Measurements from ENCODE around the gene SLC22A2. TPM values are rescaled to one million over a fixed set of nuclear protein-coding genes. Genes with fewer than 3 reads are reported as not detected.

Gene SLC22A2
- total and polyA plus RNA-seq, 2 donors (not counting 1 experiment from before 2014, with no cell fraction given): not detected

DNA sequence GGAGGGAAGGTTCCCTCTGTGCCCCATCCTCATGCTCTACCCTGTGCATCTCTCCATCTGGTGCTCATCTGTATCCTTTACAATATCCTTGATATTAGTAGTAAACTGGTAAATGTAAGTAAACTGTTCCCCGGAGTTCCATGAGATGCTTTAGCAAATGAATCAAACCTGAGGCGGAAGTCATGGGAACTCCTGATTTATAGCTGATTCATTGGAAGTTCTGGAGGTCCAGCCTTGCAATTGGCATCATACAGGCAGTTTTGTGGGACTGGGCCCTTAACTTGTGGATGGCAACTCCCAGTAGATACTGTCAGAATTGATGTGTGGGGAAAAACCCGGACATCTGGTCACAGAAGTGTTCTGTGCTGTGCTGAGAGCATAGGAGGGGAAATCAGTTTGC lies 11.2 kb upstream of the SLC22A2 start:
- H3K9me3 ChIP-seq (ENCODE audit: control insufficient read depth, insufficient read depth, low read depth, low read length): no peaks in the 10 kb centered on the region
- H4K20me1 ChIP-seq (ENCODE audit: control insufficient read depth, extremely low read depth, insufficient read depth, low read length): no peaks in the 10 kb centered on the region
- no peak overlapping the region for H3K27ac ChIP-seq (ENCODE audit: insufficient read depth, low read length)
- H3K4me2 ChIP-seq (ENCODE audit: extremely low read depth, insufficient read depth, low read length): no peak overlapping the region
- no peak for DNase-seq (ENCODE audit: low read depth in 2 of 2)
- TF ChIP-seq, protein P1, sequence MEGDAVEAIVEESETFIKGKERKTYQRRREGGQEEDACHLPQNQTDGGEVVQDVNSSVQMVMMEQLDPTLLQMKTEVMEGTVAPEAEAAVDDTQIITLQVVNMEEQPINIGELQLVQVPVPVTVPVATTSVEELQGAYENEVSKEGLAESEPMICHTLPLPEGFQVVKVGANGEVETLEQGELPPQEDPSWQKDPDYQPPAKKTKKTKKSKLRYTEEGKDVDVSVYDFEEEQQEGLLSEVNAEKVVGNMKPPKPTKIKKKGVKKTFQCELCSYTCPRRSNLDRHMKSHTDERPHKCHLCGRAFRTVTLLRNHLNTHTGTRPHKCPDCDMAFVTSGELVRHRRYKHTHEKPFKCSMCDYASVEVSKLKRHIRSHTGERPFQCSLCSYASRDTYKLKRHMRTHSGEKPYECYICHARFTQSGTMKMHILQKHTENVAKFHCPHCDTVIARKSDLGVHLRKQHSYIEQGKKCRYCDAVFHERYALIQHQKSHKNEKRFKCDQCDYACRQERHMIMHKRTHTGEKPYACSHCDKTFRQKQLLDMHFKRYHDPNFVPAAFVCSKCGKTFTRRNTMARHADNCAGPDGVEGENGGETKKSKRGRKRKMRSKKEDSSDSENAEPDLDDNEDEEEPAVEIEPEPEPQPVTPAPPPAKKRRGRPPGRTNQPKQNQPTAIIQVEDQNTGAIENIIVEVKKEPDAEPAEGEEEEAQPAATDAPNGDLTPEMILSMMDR (conservative IDR thresholded peaks at IDR 0.05 in 1 of 2, IDR thresholded peaks at IDR 0.05 in 1 of 2; ENCODE audit: low read depth in 1 of 2, low read length in 2 of 2): no peak
- no peak for TF ChIP-seq EZH2 (IDR thresholded peaks at IDR 0.05; ENCODE audit: low read length, missing control alignments)
- H3K36me3 ChIP-seq (ENCODE audit: control insufficient read depth, insufficient read depth, low read length): no peaks in the 10 kb centered on the region
- no peaks in the 10 kb centered on the region for H3K27me3 ChIP-seq (ENCODE audit: control insufficient read depth, insufficient read depth, low read length)
- no peaks in the 10 kb centered on the region for H3K79me2 ChIP-seq (ENCODE audit: control insufficient read depth, insufficient read depth, low read length)
- no peak overlapping the region for H2AFZ ChIP-seq (ENCODE audit: low read length)
- no peaks in the 10 kb centered on the region for H3K4me1 ChIP-seq (ENCODE audit: control insufficient read depth, extremely low read depth, insufficient read depth, low read length)
- no peak overlapping the region for H3K9ac ChIP-seq (ENCODE audit: insufficient read depth, low read length)
- H3K4me3 ChIP-seq (replicated peaks in 1 of 4; ENCODE audit: control extremely low read depth in 1 of 4, insufficient read depth in 1 of 4, low read depth in 3 of 4, low read length in 4 of 4): no peak overlapping the region

DNA sequence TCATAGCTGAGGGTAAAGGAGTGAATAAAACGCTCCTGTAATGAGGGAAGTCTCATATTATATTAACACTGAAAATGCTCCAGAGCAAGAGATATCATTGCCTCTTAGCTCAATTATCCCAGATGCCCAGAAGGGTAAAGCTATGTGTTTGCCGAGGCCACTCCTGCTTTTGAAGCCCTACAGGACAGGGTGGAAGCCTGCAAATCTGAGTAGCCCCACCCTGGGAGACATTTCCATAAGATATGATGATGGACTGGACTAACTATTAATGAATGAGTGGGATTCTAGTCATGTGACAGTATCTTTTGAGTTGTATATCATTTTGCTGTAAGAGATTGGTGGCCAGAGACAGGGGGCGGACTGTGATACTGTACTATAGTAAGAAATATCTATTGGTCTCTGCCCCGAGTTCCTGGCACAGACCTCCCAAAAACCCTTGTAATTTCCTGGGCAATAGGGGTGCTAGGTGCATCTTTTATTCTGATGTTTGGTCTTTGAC lies 10.5 kb upstream of the SLC22A2 start:
- Histone ChIP-seq H3K27ac (ENCODE audit: insufficient read depth, low read length) (no peak overlapping the region), H3K27me3 (ENCODE audit: control insufficient read depth, insufficient read depth, low read length) (no peaks in the 10 kb centered on the region), H2AFZ (ENCODE audit: low read length) (no peak overlapping the region), H3K79me2 (ENCODE audit: control insufficient read depth, insufficient read depth, low read length) (no peaks in the 10 kb centered on the region), H3K4me2 (ENCODE audit: extremely low read depth, insufficient read depth, low read length) (no peak overlapping the region), H3K9ac (ENCODE audit: insufficient read depth, low read length) (no peak overlapping the region), H3K4me1 (ENCODE audit: control insufficient read depth, extremely low read depth, insufficient read depth, low read length) (no peaks in the 10 kb centered on the region), H4K20me1 (ENCODE audit: control insufficient read depth, extremely low read depth, insufficient read depth, low read length) (no peaks in the 10 kb centered on the region), H3K36me3 (ENCODE audit: control insufficient read depth, insufficient read depth, low read length) (no peaks in the 10 kb centered on the region), H3K9me3 (ENCODE audit: control insufficient read depth, insufficient read depth, low read depth, low read length) (no peaks in the 10 kb centered on the region), H3K4me3 (replicated peaks in 1 of 4; ENCODE audit: control extremely low read depth in 1 of 4, insufficient read depth in 1 of 4, low read depth in 3 of 4, low read length in 4 of 4) (no peak overlapping the region)
- TF ChIP-seq EZH2 (IDR thresholded peaks at IDR 0.05; ENCODE audit: low read length, missing control alignments): no peak
- TF ChIP-seq, protein P1 (conservative IDR thresholded peaks at IDR 0.05 in 1 of 2, IDR thresholded peaks at IDR 0.05 in 1 of 2; ENCODE audit: low read depth in 1 of 2, low read length in 2 of 2): no peak
- DNase-seq (ENCODE audit: low read depth in 2 of 2): no peak

DNA sequence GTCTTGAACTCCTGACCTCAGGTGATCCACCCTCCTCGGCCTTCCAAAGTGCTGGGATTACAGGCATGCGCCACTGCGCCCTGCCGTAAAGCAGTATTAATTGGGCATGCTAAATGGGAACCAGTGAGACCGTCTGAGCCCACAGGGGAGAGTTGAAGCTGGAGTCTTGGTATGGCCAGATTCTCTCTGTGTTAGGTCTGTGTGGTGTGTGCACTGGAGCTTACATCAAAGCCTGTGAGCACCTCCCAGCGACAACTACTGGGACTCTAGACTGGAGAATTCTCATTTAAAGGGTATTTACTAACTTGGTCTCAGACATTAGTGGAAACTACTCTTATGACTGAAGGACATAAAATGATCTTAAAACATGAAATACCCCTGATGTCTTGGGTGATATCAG lies 8.5 kb upstream of the SLC22A2 start:
- Histone ChIP-seq H3K79me2 (ENCODE audit: control insufficient read depth, insufficient read depth, low read length) (no peaks in the 10 kb centered on the region), H3K4me2 (ENCODE audit: extremely low read depth, insufficient read depth, low read length) (no peak overlapping the region), H3K27me3 (ENCODE audit: control insufficient read depth, insufficient read depth, low read length) (no peaks in the 10 kb centered on the region), H2AFZ (ENCODE audit: low read length) (no peak overlapping the region), H3K9ac (ENCODE audit: insufficient read depth, low read length) (no peak overlapping the region), H3K36me3 (ENCODE audit: control insufficient read depth, insufficient read depth, low read length) (no peaks in the 10 kb centered on the region), H3K9me3 (ENCODE audit: control insufficient read depth, insufficient read depth, low read depth, low read length) (no peaks in the 10 kb centered on the region), H4K20me1 (ENCODE audit: control insufficient read depth, extremely low read depth, insufficient read depth, low read length) (no peaks in the 10 kb centered on the region), H3K4me1 (ENCODE audit: control insufficient read depth, extremely low read depth, insufficient read depth, low read length) (no peaks in the 10 kb centered on the region), H3K4me3 (replicated peaks in 1 of 4; ENCODE audit: control extremely low read depth in 1 of 4, insufficient read depth in 1 of 4, low read depth in 3 of 4, low read length in 4 of 4) (no peak overlapping the region), H3K27ac (ENCODE audit: insufficient read depth, low read length) (no peak overlapping the region)
- no peak for DNase-seq (ENCODE audit: low read depth in 2 of 2)
- no peak for TF ChIP-seq EZH2 (IDR thresholded peaks at IDR 0.05; ENCODE audit: low read length, missing control alignments)
- TF ChIP-seq, protein P1 (conservative IDR thresholded peaks at IDR 0.05 in 1 of 2, IDR thresholded peaks at IDR 0.05 in 1 of 2; ENCODE audit: low read depth in 1 of 2, low read length in 2 of 2): no peak

Data from fibroblast of lung (primary cell).